HG03175 (cell line): ENCODE measurements around the gene TMEM45B.
"Not testable (repeated sequence)": the region's sequence is repeated elsewhere in the genome, so short reads cannot be mapped to it uniquely, and the experiment has no call there.

Experiments
- ATAC-seq: cut with Tn5 transposase; IDR thresholded peaks from one replicate; pipeline ENCODE4 v1.9.1; 2021; ENCODE audit warnings: mild to moderate bottlenecking, moderate library complexity; ENCODE audit not compliant: unreplicated experiment

Gene TMEM45B

GRCh38 chr11:129804012-129804411, 11.6 kb upstream of the TMEM45B start:
- no peak for ATAC-seq

GRCh38 chr11:129808241-129808640, 7.4 kb upstream of the TMEM45B start:
- ATAC-seq, result not testable (repeated sequence)

GRCh38 chr11:129813231-129813791, 2.3 kb upstream of the TMEM45B start:
- no peak for ATAC-seq

- ATAC-seq, result no peak
Measured at GRCh38 chr11:129814244-129815014, 1.2 kb upstream of the TMEM45B start.

- no peak for ATAC-seq
Measured at GRCh38 chr11:129817534-129818051, 1.9 kb downstream of the TMEM45B start.

GRCh38 chr11:129818236-129818635, 2.6 kb downstream of the TMEM45B start:
- not testable (repeated sequence) for ATAC-seq

GRCh38 chr11:129819237-129819636, 3.6 kb downstream of the TMEM45B start:
- no peak for ATAC-seq

- ATAC-seq, result not testable (repeated sequence)
Measured at GRCh38 chr11:129820228-129820627, 4.6 kb downstream of the TMEM45B start.

GRCh38 chr11:129823281-129823680, 7.6 kb downstream of the TMEM45B start:
- not testable (repeated sequence) for ATAC-seq

GRCh38 chr11:129823799-129824198, 8.2 kb downstream of the TMEM45B start:
- not testable (repeated sequence) for ATAC-seq

GRCh38 chr11:129825380-129825779, 9.7 kb downstream of the TMEM45B start:
- no peak for ATAC-seq

GRCh38 chr11:129828301-129828836, 12.7 kb downstream of the TMEM45B start:
- ATAC-seq, result no peak

GRCh38 chr11:129829497-129829896, 13.8 kb downstream of the TMEM45B start:
- not testable (repeated sequence) for ATAC-seq

- ATAC-seq, result not testable (repeated sequence)
Measured at GRCh38 chr11:129831227-129831626, 15.6 kb downstream of the TMEM45B start.

GRCh38 chr11:129833260-129833659, 17.6 kb downstream of the TMEM45B start:
- not testable (repeated sequence) for ATAC-seq

GRCh38 chr11:129836423-129836891, 20.8 kb downstream of the TMEM45B start:
- not testable (repeated sequence) for ATAC-seq

GRCh38 chr11:129836979-129837378, 21.3 kb downstream of the TMEM45B start:
- no peak for ATAC-seq

- no peak for ATAC-seq
Measured at GRCh38 chr11:129840236-129840635, 24.6 kb downstream of the TMEM45B start.

GRCh38 chr11:129842138-129842537, 26.5 kb downstream of the TMEM45B start:
- no peak for ATAC-seq

- ATAC-seq, result no peak
Measured at GRCh38 chr11:129846508-129847335, 31.1 kb downstream of the TMEM45B start.

- not testable (repeated sequence) for ATAC-seq
Measured at GRCh38 chr11:129847361-129847760, 31.7 kb downstream of the TMEM45B start.
